ENCODE results near the gene ADAMTS3.

ADAMTS3 gene

DNA sequence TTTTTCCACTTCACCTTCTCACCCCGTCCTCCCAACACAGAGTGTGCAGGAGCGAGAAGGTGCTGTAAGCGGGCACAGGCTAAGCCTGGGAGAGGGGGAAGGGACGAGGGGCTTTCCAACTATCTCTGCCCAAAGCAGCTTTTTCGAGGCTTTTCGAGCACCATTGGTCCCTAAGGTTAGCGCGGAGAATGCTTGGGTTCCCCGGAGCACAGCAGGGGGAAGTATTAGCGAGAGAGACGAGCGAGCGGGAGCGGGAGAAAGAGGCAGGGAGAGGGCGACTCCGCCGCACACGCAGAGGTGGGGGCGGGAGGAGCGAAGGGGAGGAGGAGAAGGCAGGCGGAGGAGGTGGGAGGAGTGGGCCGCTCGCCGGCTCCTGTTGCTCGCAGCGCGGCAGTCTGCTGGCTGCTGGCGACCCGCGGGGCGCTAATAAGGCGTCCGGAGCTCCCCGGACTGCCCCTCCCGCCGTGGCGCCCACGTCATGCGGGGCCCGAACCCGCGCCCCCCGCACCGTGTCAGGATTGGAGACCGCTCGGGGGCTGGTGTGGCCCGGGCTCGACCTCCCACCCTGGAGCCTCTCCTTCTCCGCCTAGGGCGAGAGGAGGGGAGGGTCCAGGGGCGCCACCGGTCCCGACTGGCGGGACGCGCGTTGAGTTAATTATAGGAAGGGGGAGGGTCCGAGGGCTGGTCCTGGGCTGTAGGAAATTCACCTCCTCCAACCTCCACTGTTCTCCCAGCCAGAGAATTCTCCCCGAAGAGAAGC lies at the start of gene ADAMTS3:
Gene ADAMTS3, minus strand, starts transcription at position 263 of the 760 bp plus-strand sequence. CDS start 459 bp downstream, outside the sequence.
- DNase-seq, result no peak

DNA sequence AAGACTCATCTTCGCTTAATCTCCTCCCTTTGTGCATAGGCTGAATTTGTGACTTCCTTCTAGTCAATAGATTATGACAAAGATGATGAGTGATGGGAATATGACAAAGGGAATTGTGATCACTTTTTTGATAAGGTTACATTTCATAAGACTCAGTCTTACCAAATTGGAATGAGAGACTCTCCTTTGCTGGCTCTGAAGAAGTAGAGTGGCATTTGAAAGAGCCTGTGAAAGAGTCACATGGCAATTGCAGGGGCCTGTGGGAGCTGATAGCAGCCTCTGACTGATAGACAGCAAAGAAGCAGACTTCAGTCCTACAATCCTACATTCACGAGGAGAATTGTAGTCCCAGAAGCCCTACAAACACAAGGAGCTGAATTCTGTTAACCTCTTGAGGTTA lies 44.9 kb upstream of the ADAMTS3 start:
- no peak for DNase-seq

GRCh38 chr4:72606751-72607150 lies 37.7 kb upstream of the ADAMTS3 start:
- DNase-seq, result no peak

DNA sequence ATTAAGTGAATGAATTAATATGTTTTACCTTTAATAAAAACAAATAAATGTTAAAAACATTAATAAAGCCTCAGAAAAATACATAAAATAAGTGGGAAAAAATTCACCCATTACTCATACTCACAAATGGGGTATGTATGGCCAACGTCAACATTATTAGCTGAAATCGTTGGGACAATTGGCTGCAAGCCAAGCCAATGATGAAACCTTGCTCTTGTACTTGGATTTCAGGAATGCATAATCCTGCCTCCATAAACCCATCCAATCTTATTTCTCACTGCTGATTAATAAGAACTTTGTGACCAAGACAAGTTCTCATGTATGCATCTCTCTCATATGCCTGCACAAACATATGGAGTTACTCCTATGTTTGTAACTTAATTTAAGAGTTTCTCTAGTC lies 35.3 kb upstream of the ADAMTS3 start:
- no peak for DNase-seq

- DNase-seq, result no peak
Measured at GRCh38 chr4:72602396-72603376, 33.7 kb upstream of the ADAMTS3 start.

DNA sequence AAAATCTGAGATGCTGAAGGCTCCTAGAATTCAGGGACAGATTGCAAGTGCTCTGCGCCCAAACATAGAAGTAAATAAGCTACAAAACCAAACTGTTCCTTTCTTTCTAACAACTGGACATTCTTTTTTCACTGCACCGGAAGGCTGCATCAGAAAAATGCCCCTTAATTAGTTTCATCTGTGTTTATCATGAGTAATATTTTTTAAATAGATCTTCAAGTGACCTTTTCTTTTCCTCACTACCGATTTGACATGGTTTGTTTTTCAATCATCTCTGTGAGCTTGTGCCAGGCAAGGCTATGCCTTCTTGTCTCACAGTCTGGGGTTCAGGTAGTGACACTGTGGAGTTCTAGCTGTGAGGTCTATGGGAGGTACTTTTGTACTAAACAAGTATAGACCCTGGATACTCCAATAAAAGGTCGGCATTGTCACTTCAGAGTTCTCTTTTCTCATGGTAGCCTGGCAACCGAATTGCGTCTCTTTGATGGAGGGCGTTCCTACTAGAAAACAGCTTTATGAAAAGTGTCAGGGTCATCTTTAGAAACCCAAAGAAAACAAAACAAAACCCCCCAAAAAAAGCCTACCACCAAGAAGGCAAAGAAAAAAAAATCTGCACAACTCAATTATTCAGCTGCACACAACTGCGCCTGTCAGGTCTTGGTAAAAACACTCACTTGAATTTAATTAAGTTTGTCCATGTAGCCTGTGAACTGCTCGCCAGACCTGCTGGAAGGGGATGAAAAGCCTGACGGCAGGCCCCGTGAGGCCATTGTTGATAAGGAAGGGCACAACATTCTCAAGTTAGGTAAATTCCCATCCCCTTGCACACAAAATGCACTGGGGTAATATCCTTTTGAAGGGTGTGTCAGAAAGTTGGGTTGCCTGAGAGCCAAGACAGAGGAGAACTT lies 22.8 kb upstream of the ADAMTS3 start:
- no peak for DNase-seq

GRCh38 chr4:72587334-72587733 lies 18.3 kb upstream of the ADAMTS3 start:
- DNase-seq, result no peak

GRCh38 chr4:72582853-72583252 lies 13.8 kb upstream of the ADAMTS3 start:
- DNase-seq, result no peak

DNA sequence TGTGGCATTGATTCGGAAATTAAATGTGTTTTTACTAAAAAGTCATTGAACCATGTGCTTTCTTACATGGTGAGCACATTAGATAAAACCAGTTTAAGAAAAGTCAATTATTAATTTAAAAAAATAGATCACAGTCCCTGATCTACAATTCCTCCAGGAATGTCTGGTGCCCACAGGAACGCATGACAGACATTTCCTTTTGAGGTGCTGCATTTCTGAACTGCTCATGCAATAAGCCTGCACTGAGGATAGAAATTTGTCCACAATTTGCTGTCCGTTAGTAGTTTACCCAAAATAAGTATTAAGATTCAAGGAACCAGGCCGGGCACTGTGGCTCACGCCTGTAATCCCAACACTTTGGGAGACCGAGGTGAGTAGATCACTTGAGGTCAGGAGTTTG lies 8.2 kb upstream of the ADAMTS3 start:
- no peak for DNase-seq

DNA sequence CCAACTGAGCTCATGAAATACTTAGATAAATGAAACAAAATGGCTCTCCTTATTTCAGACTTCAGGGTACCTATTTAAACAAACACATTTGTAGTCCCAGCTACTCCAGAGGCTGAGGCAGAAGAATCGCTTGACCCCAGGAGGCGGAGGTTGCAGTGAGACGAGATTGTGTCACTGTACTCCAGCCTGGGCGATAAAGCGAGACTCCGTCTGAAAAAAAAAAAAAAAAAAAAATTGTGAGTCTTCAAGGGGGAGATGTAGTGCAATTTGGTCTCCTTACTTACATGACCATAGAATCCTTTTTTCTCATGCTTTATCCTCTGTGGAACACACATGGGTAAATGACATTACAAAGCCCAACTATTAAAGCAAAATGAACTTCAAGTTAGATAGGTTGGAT lies 2.3 kb upstream of the ADAMTS3 start:
- DNase-seq, result no peak

DNA sequence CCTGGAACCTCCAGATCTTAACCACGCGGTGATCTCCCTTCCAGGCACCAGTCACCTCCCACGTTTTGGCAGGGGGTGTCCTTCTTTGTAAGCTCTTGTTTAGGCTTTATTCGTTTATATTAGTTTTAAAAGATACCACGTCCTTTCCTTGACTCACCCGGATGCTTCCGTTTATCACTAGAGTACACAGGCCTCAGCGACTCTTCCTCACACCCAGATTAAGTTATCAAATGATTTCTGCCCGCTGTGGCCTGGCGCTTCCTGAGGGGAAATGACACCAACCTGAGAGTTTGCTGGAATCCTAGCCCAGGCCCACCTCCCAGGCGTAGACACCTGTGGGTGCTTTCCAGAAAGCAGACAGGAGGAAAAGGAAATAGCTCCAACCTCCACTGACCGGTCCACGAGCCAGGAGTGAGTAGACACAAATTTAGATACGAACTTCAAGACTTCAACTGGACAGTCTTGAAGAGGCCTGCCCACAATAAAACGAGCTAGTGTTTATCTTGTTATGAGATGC lies 756 bp upstream of the ADAMTS3 start:
- DNase-seq, result no peak

DNA sequence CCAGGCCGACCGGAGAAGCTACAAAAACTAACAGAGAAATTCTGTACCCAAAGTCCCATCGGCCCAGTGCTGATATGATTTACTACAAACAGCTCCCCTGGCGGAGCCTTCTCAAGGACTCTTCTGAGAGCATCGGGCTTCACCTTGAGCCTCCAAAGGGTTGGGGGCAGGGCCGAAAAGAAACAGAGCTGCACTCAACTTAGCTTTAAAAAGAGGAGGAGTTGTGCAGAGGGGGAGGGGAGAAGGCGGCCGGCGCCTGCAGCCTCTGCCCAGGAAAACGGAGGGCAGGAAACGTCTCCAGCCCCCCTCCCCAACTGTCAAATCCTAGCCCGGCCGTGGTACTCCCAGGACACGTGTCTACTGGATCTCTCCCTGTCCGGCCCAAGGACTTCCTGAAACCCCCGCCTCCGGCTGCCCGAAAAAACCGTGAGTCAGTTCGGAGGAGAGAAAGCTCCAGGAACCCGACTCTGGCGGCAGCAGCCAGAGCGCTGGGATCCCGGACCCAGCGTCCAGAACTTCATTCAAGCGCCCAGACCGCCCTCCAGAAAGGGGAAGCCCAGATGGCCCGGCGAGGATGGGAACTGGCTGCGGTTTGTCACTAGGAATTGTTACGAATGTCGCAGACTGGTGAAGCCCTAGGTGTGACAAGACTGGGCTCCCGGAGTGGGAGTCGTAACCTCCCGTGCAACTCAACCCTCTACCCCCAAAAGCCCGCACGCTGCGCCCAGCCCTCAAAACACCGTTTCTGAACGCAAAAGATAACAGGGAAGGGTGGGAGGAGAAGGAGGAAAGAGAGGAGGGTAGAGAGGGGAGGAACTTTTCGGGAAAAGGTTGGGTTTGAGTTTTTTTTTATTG lies 973 bp downstream of the ADAMTS3 start:
- no peak for DNase-seq

DNA sequence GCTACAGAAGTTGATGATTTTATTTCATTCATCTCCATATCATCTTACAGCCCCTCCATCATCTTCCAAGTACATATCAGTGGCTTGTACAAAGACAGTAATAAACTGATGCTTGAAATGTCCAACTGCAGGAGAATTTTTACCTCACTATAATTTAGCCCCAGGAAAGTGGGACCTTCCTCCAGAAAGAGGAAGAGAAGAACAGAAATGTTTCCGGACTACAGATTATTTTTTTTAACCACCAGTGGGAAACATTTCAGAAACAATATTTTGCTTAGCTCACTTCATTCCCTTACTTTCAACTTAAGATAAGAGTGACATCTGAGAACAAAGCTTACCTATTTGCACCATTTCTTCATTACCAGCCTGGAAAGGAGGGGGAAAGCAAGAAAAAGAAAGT lies 2.0 kb downstream of the ADAMTS3 start:
- DNase-seq, result no peak

DNA sequence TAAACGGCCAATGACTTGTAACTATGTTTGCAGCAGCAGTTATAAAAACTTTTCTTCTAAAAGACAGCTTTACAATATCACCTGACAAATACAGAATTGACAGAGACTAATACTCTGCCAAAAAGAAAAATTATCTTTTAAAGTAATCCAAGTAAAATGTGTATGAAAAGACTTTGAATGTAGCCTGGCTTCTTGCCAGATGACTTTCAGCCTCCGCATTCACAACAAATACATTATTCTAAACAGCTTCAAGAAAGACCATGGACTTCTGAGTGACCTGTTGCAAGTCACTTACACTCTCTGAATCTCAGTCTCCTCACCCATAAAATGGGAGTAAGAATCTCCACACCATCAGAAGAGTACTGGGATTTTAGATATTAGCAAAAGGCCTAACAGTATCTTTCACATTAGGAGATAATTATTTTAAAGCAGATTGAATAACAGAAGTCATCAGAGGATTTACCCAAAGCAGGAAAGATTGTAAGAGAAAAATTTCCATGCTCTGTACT lies 2.5 kb downstream of the ADAMTS3 start:
- no peak for DNase-seq

GRCh38 chr4:72564789-72565188 lies 4.2 kb downstream of the ADAMTS3 start:
- no peak for DNase-seq

DNA sequence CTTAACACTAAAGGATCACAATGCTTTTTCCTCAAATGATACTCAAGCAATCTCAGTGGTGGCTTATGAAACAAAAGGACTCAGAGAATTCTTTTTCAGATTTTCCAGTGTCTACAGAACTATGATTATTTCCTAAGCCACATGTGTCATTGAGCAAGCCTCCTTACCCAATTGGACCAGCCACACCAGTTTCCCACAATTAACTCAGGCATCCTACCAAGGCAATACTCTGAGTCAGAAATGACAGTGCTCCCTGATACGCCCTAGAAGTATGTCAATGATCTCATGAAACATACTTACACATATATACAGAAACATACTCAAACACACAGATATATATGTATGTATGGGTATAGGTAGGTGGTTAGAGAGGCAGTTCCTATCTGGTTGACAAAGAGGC lies 4.8 kb downstream of the ADAMTS3 start:
- DNase-seq, result no peak

- DNase-seq, result no peak
Measured at GRCh38 chr4:72558655-72559054, 10.4 kb downstream of the ADAMTS3 start.

DNA sequence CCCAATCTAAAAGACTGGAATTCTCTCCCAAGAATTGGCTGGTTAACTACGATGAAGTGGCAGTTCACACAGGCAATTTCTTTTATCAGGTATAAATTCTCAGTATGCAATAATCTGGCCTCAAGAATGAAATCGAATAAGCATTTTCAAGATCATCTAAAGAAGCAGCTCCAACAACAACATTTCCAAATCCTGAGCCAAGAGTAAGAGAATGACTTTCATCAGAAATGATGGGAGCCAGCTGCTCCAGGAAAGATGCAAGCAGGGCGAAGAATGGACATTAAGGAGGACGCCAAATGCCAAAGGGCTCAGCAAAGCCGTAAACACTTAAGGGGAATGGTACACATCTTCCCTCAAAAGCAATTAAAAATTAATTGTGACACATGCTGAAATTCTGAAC lies 12.0 kb downstream of the ADAMTS3 start:
- no peak for DNase-seq

GRCh38 chr4:72555377-72555831 lies 13.6 kb downstream of the ADAMTS3 start:
- no peak for DNase-seq

- DNase-seq, result no peak
Measured at GRCh38 chr4:72553540-72554337, 15.3 kb downstream of the ADAMTS3 start.

All from activated CD4-positive, alpha-beta T cell treated with anti-CD3 and anti-CD28 coated beads for 1 hour (primary cell).